HT1080 (cell line): Measurements from ENCODE around the gene CARD16. TPM values are rescaled to one million over a fixed set of nuclear protein-coding genes. Genes with fewer than 3 reads are reported as not detected.
A peak's percentile ranks its signal among the peaks of the same experiment; 100 is the strongest.

Experiments
- DNase-seq: peaks from one replicate; pipeline ENCODE4 v3.0.0-alpha.2; 2015; ENCODE audit warnings: low read depth
- total RNA-seq: library from RNA; depleted of rRNA; stranded (reverse); fragments of >200 nt; shearing (Covaris generic); gene quantifications from 2 replicates; pipeline ENCODE4 v1.2.3, GENCODE V29; 2014; rRNA removed

CARD16 gene
- total RNA-seq, 1 experiment from 2014 or later = 4.5 TPM

DNA sequence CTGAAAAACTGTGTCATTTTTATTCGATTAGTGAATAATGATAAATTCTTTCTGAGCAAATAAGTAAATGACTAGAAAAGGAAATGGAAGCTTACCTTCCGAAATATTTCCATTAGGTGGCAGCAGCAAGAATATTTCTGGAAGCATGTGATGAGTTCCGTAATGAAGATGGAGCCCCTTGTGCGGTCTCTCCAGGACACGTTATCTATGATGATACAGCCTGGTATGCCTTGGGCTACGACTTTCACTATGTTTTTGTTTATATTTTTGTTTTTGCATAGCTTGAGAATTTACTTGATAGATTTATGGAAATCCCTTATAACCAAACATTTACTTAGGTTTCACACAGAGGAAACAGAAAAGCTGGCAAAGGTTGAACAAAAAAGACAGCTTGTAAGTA, 47.8 kb downstream of the CARD16 start:
- DNase-seq = peak; percentile 32

DNA sequence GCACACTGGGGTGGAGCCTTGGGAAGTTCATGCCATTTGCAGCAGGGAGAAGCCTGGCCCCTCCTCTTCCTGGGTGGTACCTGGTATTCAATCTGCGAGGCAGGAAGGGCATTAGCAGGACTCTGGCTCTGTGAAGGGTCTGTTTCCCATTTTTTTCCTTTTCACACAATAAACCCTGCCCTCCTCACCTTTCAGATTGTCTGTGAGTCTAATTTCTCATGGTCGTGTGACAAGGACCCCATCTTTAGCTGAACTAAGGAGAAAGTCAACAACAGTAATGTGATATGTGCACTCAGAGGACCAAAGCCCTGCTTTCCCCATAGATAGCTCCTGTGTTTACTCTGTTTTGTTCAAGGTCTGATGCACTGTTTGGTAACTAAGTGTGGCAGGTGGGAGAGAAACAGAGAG, 50.1 kb downstream of the CARD16 start:
- DNase-seq = no peak

DNA sequence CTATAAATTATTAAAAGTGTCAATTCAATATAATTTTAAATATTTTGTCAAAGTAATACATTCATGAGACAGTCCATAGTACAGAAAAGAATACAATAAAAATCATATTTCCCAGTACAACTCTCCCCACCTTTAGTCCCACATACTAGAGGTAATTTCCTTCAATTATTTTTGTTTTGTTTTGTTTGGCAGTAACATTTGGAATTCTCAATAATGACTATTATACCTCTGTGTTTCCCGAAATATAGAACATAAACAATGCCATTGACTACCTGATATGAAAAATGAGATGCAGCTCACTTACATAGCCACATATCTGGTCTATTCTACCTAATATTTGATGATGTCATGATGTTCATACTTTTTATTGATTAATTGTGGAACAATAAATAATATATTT, 52.4 kb downstream of the CARD16 start:
- no peak for DNase-seq

DNA sequence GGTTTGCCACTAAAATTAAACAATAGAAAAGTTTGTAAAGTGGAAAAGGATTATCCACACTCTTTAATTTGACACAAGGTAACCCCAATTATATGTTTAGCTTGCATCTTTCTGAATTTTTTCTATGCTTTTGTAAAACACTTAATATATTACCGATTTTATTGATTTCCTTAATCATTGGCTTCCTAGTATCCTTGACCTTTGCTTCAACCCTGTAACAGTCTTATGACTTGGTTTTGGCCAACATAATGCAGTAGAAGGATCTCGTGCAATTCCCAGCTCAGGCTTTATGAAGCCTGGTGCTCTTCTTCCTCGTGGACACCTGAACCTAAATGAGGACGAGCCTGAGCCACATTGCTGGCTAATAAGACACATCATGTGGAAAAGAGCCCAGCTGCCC, 53.1 kb downstream of the CARD16 start:
- no peak for DNase-seq

Other genes starting within 250 kb of the CARD16 start
- gene CASP12, start 146.9 kb downstream of the CARD16 start, total RNA-seq = not detected in 2 replicates
- gene CASP4, start 76.8 kb downstream of the CARD16 start, total RNA-seq = 55.0 and 60.6 TPM in 2 replicates
- not detected in 2 replicates for gene CASP5, start 22.2 kb downstream of the CARD16 start, total RNA-seq
- gene CASP1, start 10.2 kb downstream of the CARD16 start, total RNA-seq = 10.1 and 10.6 TPM in 2 replicates
- not detected in 2 replicates for gene CARD18, start 94.4 kb upstream of the CARD16 start, total RNA-seq